Measurements from ENCODE around the gene SLC1A1. TPM values are rescaled to one million over a fixed set of nuclear protein-coding genes. Genes with fewer than 3 reads are reported as not detected.
A peak's percentile ranks its signal among the peaks of the same experiment; 100 is the strongest.

Gene SLC1A1
- total RNA-seq, 1 donor from 2014 or later = 0.10 TPM

- no peaks in the 10 kb centered on the region for H3K9me3 Mint-ChIP-seq (ENCODE audit: unreplicated experiment)
- no peak overlapping the region for H3K27ac Mint-ChIP-seq (ENCODE audit: unreplicated experiment)
- no peaks in the 10 kb centered on the region for H3K4me1 Mint-ChIP-seq (ENCODE audit: low read depth, unreplicated experiment)
- H3K36me3 Mint-ChIP-seq (ENCODE audit: unreplicated experiment) = no peaks in the 10 kb centered on the region
- DNase-seq = peak; percentile 66
- H3K27me3 Mint-ChIP-seq (ENCODE audit: unreplicated experiment) = no peaks in the 10 kb centered on the region
- no peak overlapping the region for H3K4me3 Mint-ChIP-seq (ENCODE audit: unreplicated experiment)
- no peak for TF ChIP-seq CTCF (IDR thresholded peaks at IDR 0.05; ENCODE audit: partially characterized antibody, unreplicated experiment)
These were observed 58.8 kb downstream of the SLC1A1 start for GRCh38 chr9:4548811-4549725.

- H3K9me3 Mint-ChIP-seq (ENCODE audit: unreplicated experiment) = no peaks in the 10 kb centered on the region
- no peak overlapping the region for H3K4me3 Mint-ChIP-seq (ENCODE audit: unreplicated experiment)
- no peak overlapping the region for H3K27ac Mint-ChIP-seq (ENCODE audit: unreplicated experiment)
- no peak for TF ChIP-seq CTCF (IDR thresholded peaks at IDR 0.05; ENCODE audit: partially characterized antibody, unreplicated experiment)
- H3K36me3 Mint-ChIP-seq (ENCODE audit: unreplicated experiment) = no peaks in the 10 kb centered on the region
- DNase-seq = no peak
- H3K4me1 Mint-ChIP-seq (ENCODE audit: low read depth, unreplicated experiment) = no peaks in the 10 kb centered on the region
- H3K27me3 Mint-ChIP-seq (ENCODE audit: unreplicated experiment) = no peaks in the 10 kb centered on the region
These were observed 59.6 kb downstream of the SLC1A1 start for GRCh38 chr9:4549751-4550295.

DNA sequence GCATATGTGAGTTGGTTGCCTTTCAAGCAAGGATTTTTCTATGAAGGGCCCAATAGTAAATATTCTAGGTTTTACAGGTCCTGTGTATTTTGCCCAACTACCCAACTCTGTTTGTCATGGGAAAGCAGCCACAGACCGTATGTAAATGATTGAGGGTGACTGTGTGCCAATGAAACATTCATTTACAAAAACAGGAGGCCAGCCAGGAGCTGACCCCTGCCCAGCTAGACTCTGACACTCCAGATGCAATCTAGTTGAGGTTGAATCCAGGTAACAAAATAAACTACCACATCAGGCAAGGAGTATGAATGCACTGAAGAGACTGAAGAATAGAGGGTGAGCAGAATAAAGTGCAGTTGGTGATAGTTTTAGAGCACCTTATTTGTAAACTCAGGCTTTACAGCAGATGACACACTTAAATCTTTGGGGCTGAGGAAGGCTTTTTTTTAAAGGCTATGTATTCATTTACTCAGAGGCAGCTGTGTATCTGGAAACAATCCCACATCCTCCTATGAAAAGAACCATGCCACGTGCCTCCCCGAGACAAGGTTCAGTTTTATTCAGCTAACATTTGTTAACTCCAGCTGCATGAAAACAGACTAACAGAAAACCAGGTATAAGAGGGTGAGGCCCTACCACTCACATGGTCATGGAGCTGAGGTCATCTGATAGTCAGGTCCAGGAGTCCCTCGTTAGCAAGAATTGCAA, 60.7 kb downstream of the SLC1A1 start:
- no peaks in the 10 kb centered on the region for H3K36me3 Mint-ChIP-seq (ENCODE audit: unreplicated experiment)
- H3K9me3 Mint-ChIP-seq (ENCODE audit: unreplicated experiment) = no peaks in the 10 kb centered on the region
- H3K4me3 Mint-ChIP-seq (ENCODE audit: unreplicated experiment) = no peak overlapping the region
- no peak for DNase-seq
- no peak for TF ChIP-seq CTCF (IDR thresholded peaks at IDR 0.05; ENCODE audit: partially characterized antibody, unreplicated experiment)
- H3K27ac Mint-ChIP-seq (ENCODE audit: unreplicated experiment) = no peak overlapping the region
- H3K4me1 Mint-ChIP-seq (ENCODE audit: low read depth, unreplicated experiment) = no peaks in the 10 kb centered on the region
- H3K27me3 Mint-ChIP-seq (ENCODE audit: unreplicated experiment) = no peaks in the 10 kb centered on the region

DNA sequence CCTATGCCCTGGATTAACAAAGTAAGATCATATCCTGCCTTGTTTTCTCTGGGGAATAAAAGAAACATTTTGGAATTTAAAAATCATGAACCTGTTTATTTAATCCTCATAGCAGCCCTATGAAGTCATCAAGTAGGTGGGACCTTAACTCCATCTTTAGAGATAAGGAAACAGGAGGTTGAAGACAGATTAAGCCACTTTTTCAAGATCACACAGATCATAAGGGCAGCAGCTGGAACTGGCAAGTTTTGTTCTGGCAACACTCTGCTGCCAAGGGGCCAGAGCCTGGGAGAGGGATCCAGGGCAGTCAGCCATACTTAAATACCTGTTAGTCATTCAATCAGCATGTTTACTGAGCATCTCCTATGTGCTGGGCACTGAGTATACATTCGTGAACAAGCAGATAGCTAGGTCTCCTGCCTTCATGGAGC, 63.7 kb downstream of the SLC1A1 start:
- no peak for TF ChIP-seq CTCF (IDR thresholded peaks at IDR 0.05; ENCODE audit: partially characterized antibody, unreplicated experiment)
- no peak for DNase-seq
- no peaks in the 10 kb centered on the region for H3K27me3 Mint-ChIP-seq (ENCODE audit: unreplicated experiment)
- no peak overlapping the region for H3K27ac Mint-ChIP-seq (ENCODE audit: unreplicated experiment)
- H3K4me3 Mint-ChIP-seq (ENCODE audit: unreplicated experiment) = no peak overlapping the region
- H3K9me3 Mint-ChIP-seq (ENCODE audit: unreplicated experiment) = no peaks in the 10 kb centered on the region
- H3K36me3 Mint-ChIP-seq (ENCODE audit: unreplicated experiment) = no peaks in the 10 kb centered on the region
- no peaks in the 10 kb centered on the region for H3K4me1 Mint-ChIP-seq (ENCODE audit: low read depth, unreplicated experiment)

Data from glutamatergic neuron (in vitro differentiated cells).